Tibial artery (tissue), 4 donors: ENCODE data around the gene SIGLEC14.
"Not testable (repeated sequence)": the region's sequence is repeated elsewhere in the genome, so short reads cannot be mapped to it uniquely, and the experiment has no call there.

Experiments
- DNase-seq, 2 donors: peaks; one replicate each; pipeline ENCODE4 v3.0.0-alpha.2; 2019
- H3K27ac ChIP-seq, 2 donors: fragments of 200-600 bp; sonication (generic) in 1 of 2; 1 replicate in 1 of 2; 2 replicates in 1 of 2; pipeline ENCODE4 v1.5.1; 2018 to 2019; ENCODE audit warnings: mild to moderate bottlenecking in 1 of 2
- H3K27me3 ChIP-seq, 2 donors: fragments of 200-600 bp; sonication (generic) in 1 of 2; one replicate each; pipeline versions ENCODE4 v1.5.1 to v1.6.0; 2016 to 2019
- H3K36me3 ChIP-seq, 3 donors: fragments of 200-600 bp; sonication (generic) in 2 of 3; one replicate each; pipeline ENCODE4 v1.5.1; 2016 to 2019; ENCODE audit warnings: mild to moderate bottlenecking in 2 of 3
- H3K4me1 ChIP-seq, 4 donors: fragments of 200-600 bp; sonication (generic) in 2 of 4; 1 replicate in 3 of 4; 2 replicates in 1 of 4; pipeline ENCODE4 v1.5.1; 2016 to 2019
- H3K4me3 ChIP-seq, 2 donors: fragments of 200-600 bp; sonication (generic) in 1 of 2; 1 replicate in 1 of 2; 2 replicates in 1 of 2; pipeline ENCODE4 v1.5.1; 2018 to 2019; ENCODE audit warnings: mild to moderate bottlenecking in 2 of 2
- H3K9me3 ChIP-seq, 3 donors: fragments of 200-600 bp; sonication (generic) in 1 of 3; one replicate each; pipeline ENCODE4 v1.5.1; 2016 to 2019
- intact Hi-C: fragments of 100-400 bp; cut with DNase I; formaldehyde crosslinking; loops from one replicate; pipeline ENCODE4 v1.15.0; 2023; ENCODE audit warnings: low total_unique reads
- TF ChIP-seq, protein P1 (sequence below), 2 experiments: fragments of 200-600 bp in 1 of 2; fragments of 450-650 bp in 1 of 2; IDR thresholded peaks; one replicate each; pipeline ENCODE4 v1.5.1; 2017 to 2019; ENCODE audit warnings: antibody characterized with exemption in 2 of 2, mild to moderate bottlenecking in 1 of 2, moderate library complexity in 1 of 2

The SIGLEC14 gene, protein sequence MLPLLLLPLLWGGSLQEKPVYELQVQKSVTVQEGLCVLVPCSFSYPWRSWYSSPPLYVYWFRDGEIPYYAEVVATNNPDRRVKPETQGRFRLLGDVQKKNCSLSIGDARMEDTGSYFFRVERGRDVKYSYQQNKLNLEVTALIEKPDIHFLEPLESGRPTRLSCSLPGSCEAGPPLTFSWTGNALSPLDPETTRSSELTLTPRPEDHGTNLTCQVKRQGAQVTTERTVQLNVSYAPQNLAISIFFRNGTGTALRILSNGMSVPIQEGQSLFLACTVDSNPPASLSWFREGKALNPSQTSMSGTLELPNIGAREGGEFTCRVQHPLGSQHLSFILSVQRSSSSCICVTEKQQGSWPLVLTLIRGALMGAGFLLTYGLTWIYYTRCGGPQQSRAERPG

DNA sequence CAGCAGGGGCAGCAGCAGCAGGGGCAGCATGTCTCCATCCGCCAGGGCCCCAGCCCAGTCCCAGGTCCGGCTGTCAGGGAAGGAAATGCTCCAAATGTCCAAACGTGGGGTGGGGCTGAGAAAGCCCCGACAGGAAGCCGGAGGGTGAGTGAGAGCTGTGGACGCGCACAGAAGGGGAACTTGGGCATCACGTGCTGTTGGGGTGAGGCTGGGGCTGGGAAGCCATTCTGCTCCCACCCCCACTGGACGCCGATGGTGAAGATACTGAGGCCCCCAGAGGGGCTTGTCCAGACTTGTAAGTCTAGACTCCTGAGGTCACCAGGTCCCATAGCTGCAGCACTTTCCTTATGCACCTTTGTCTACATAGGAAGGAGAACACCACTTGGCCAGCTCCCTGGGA is at the start of gene SIGLEC14:
SIGLEC14 (minus strand) TSS at position 96 of the 400 bp plus-strand sequence; CDS start at position 30, 66 bp downstream.
- H3K9me3 ChIP-seq, DNase-seq, H3K36me3 ChIP-seq, H3K4me1 ChIP-seq, intact Hi-C loops, H3K27ac ChIP-seq: not testable (repeated sequence)
- Histone ChIP-seq H3K27me3 (peaks cover 0 to 12% of the 10 kb centered on the region in 2 donors), H3K4me3 (peak within 1 kb of the TSS in 1 of 2 donors; percentile 0)

DNA sequence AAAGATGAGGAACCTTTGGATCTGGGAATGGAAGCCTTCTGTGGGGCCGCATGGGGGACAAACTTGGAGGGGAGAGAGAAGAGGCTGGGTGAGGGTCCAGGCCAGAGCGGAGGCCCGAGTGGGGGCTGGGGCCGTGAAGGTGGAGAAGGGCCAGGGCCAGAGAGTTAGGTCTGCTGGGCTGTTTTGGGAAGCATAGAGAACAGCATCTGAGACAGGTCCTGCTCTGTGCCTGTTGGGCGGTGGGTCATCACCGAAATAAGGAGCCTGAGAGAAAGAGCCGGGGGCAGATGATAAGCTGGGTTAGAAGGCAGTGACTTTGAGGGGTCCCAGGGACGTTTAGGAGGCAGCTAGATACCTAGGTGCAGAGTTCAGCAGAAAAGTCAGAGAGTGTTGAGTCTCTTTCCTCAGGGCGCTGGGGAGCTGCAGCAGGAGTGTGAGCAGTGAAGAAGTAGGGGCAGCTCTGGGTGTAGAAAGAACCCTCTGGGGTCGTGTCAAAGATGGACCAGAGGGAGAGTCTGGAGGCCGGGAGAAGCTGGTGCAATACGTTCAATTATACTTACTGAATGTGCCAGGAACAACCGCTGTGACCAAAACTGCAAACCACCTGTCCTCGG is 49.2 kb upstream of the SIGLEC14 start:
- Histone ChIP-seq H3K27ac (no peak overlapping the region), H3K9me3 (no peaks in the 10 kb centered on the region), H3K4me1 (peaks cover 0 to 32% (median 23%) of the 10 kb centered on the region in 4 donors), H3K27me3 (no peaks in the 10 kb centered on the region), H3K36me3 (peaks cover 11 to 70% (median 53%) of the 10 kb centered on the region in 3 donors), H3K4me3 (no peak overlapping the region)
- intact Hi-C loops, result no loop called here
- TF ChIP-seq, protein P1, sequence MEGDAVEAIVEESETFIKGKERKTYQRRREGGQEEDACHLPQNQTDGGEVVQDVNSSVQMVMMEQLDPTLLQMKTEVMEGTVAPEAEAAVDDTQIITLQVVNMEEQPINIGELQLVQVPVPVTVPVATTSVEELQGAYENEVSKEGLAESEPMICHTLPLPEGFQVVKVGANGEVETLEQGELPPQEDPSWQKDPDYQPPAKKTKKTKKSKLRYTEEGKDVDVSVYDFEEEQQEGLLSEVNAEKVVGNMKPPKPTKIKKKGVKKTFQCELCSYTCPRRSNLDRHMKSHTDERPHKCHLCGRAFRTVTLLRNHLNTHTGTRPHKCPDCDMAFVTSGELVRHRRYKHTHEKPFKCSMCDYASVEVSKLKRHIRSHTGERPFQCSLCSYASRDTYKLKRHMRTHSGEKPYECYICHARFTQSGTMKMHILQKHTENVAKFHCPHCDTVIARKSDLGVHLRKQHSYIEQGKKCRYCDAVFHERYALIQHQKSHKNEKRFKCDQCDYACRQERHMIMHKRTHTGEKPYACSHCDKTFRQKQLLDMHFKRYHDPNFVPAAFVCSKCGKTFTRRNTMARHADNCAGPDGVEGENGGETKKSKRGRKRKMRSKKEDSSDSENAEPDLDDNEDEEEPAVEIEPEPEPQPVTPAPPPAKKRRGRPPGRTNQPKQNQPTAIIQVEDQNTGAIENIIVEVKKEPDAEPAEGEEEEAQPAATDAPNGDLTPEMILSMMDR (IDR thresholded peaks at IDR 0.05), result no peak
- DNase-seq, result no peak

DNA sequence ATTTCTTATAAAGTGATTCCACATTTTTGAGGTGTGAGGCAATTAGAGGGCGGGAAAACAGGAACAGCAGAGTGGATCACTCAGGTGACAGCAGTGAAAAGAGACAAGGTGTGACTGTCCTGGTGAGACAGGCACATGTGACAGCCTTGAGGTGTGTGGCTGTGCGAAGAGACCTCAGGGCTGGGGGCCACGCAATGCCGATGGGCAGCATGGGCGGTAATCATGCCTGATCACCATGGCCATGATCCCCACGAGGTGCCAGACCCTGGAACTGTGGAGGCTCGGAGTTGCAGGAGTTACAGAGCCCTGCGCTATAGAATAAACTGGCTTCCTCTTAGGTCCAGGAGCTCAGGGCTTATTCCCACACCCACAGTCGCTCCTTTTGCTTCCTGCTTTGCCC is 48.5 kb upstream of the SIGLEC14 start:
- H3K4me3 ChIP-seq, result no peak overlapping the region
- H3K27ac ChIP-seq, result no peak overlapping the region
- peaks cover 0 to 32% (median 23%) of the 10 kb centered on the region in 4 donors for H3K4me1 ChIP-seq
- H3K36me3 ChIP-seq, result peaks cover 11 to 70% (median 53%) of the 10 kb centered on the region in 3 donors
- no peaks in the 10 kb centered on the region for H3K9me3 ChIP-seq
- no peak for DNase-seq
- no peaks in the 10 kb centered on the region for H3K27me3 ChIP-seq
- TF ChIP-seq, protein P1 (IDR thresholded peaks at IDR 0.05), result no peak
- intact Hi-C loops, result no loop called here

DNA sequence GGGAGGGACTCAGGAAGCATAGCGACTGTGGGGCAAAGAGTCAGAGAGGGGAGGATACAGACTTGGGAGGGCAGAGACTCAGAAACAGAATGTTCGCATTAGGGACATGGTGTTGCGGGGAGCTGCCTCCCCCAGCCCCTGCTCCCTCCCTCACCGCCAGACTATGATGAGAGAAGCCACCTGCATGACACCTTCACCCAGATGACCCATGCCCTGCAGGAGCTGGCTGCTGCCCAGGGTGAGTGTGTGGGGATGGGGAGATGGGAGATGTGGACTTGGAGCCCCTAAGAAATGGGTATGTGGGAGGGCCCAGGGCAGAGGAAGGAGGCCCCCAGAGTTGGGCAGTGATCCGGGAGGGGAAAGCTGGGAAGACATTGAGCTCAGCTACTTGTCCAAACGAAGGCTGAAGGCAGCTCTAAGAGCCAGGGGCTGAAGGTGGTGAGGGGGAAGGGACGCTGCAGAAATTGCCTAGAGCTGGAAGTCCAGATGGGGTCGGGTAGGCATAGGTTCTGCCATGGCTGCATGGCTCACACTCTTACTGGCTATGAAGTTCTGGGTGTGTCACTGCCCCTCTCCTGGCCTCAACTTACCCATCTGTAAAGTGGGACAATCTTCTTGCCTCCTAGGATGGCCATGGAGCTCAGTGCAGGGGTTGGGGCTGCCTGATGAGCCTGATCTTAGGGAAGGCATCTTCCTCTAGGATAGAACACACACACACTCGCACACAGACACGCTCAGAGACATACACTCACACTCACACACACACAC is 47.9 kb upstream of the SIGLEC14 start:
- Histone ChIP-seq H3K27me3 (no peaks in the 10 kb centered on the region), H3K27ac (no peak overlapping the region), H3K9me3 (no peaks in the 10 kb centered on the region), H3K4me3 (no peak overlapping the region), H3K36me3 (peaks cover 11 to 67% (median 53%) of the 10 kb centered on the region in 3 donors), H3K4me1 (peaks cover 0 to 32% (median 22%) of the 10 kb centered on the region in 4 donors)
- TF ChIP-seq, protein P1 (IDR thresholded peaks at IDR 0.05), result no peak
- DNase-seq, result no peak
- intact Hi-C loops, result no loop called here

DNA sequence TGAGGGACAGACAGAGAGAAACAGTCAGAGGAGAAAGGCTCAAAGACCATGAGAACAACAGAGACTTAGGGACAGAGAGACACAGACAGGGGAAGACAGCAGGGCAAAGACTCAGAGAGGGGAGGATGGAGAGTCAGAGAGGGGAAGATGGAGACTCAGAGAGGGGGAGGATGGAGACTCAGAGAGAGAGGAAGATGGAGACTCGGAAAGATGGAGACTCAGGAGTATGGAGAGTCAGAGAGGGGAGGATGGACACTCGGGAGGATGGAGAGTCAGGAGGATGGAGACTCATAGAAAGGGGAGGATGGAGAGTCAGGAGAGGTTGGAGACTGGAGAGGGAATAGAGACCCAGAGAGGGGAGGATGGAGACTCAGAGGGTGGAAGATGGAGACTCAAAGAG is 47.2 kb upstream of the SIGLEC14 start:
- H3K36me3 ChIP-seq, result peaks cover 11 to 62% (median 46%) of the 10 kb centered on the region in 3 donors
- intact Hi-C loops, result no loop called here

More for the DNA sequence above, 47.2 kb upstream of the SIGLEC14 start:
- no peaks in the 10 kb centered on the region for H3K9me3 ChIP-seq
- TF ChIP-seq, protein P1 (IDR thresholded peaks at IDR 0.05), result no peak
- no peak for DNase-seq
- peaks cover 0 to 32% (median 22%) of the 10 kb centered on the region in 4 donors for H3K4me1 ChIP-seq
- no peak overlapping the region for H3K4me3 ChIP-seq
- H3K27me3 ChIP-seq, result no peaks in the 10 kb centered on the region
- peak overlapping the region in 1 of 2 donors; percentile 100 for H3K27ac ChIP-seq
